Endometrium (tissue), 2 donors: ENCODE data around the gene DNAAF1.
"Not testable (repeated sequence)": the region's sequence is repeated elsewhere in the genome, so short reads cannot be mapped to it uniquely, and the experiment has no call there.

Source experiments
- FAIRE-seq: peaks from 2 replicates; lab custom pipeline; 2012; peaks lifted over from hg19 to GRCh38; lab: Jason Lieb, UNC
- donor health status: control.
- donor health status: control.

Gene DNAAF1

DNA sequence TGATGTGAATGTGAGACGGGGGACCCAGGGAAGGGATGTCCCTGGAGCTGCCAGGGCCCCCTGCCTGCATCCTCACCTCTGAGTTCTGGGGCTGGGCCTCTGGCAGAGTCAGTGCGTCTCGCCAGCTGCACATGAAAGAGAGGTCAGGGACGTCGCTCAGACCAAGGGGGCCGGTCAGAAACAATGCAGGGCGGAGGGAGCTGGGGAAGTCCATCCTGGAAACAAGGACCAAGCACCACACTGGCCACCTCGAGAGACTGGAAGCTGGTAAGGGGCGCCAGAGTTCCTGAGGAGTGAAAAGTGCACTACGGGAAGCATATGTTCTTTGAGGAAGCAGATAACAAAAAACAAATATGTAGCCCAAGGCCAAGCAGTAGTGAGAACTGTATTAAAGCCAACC, 39.7 kb downstream of the DNAAF1 start:
- FAIRE-seq = no peak

DNA sequence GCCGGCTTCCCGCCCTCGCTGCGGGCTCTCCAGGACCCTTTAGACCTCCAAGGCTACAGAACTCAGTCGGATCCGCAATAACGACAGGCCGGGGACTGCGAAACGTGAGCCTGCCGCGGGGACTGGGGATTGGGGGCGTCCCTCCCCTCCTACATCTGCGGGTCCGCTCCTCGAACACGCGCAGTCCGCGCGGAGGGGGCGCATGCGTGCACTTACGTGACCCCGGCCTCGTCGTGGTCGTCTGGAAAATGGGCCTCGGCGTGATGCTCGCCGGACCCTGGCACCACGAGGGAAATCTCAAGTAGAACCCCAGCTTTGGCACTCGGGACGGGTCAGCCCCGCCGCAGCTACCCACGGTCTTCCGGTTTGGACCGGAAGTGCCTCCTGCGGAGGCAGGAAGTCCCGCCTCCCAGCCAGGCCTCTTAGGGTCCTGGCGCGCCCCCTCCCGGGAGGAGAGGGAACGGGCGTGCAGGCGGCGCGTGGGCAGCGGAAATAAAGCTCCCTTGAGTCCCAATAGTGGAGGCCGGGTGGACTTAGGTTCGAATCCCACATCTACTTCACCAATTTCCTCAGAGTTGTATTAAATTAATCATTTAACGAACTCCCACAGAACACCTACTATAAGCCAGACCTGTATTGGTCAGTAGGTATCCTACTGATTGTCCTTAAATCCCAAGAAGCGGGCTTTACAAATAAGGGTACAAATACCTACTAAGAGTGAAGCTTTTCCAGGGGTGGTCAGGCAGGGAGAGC, 41.8 kb downstream of the DNAAF1 start, which contains the start of gene TAF1C:
Gene TAF1C (minus strand): TSS at position 373 of the 753 bp plus-strand sequence. CDS start 2,069 bp downstream, outside the sequence.
- FAIRE-seq = peak; percentile 4

DNA sequence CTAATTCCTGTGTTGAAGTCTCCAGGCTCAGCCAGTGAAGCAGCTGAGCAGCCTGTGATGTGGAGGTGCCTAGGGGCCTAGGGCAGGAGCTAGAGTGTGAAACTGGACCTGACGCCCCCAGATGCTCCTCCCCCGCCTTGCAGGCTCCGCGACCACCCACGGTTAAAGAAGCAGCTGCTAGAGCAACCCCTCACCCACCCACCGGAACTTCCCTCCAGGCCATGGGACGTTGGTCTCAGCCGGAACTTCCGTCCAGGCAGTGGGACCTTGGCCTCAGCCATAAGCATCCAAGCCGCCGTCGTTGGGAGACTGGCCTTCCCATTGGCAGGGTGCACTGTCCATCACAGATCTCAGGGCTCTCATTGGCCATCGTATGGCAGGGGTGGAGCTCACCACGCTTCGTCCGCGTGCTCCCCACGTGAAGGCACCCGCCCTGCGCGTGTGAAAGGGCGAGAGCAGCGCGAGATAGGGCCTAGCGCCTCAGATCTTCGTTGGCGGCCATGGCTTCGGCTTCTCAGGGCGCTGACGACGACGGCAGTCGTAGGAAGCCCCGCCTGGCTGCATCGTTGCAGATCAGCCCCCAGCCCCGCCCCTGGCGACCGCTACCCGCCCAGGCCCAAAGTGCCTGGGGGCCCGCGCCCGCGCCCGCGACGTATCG, 45.8 kb downstream of the DNAAF1 start, which contains the start of gene ADAD2:
Gene ADAD2 (plus strand): TSS at position 427 of the 658 bp plus-strand sequence. CDS start 74 bp downstream, at position 501.
- FAIRE-seq = no peak

DNA sequence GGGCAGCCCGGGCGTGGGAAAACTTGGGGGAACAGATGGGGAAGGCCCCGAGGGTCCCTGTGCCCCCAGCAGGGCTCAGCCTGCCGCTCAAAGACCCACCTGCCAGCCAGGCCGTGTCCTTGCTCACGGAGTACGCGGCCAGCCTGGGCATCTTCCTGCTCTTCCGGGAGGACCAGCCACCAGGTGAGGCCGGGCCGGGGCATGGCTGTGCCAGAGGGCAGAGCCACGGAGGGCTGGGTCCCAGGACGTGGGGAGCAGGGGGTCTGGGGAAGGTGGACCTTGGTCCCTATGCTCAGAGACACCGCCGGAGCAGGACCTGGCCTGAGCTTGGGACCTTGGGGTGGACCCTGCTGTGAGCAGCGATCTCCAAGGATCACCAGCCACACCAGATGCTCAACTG, 46.4 kb downstream of the DNAAF1 start:
- FAIRE-seq = no peak

DNA sequence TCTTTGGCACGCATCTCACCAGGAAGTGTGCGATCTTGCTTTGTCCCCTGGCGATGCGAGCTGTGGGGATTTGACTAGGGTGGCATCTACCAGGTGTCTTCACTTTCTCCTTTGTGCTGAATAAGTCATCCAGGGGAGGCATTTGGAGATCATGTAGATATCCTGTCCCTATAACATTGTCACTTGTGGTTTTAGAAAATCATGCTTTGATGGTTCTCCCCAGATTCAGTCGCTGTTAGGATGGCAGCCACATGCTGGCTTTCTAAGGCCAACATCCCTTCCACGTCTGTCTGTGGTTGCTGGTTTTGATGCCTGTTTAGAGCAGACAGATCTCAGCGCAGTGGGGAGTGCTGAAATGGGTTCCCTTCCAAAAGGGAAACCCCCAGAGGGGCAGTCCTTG, 48.4 kb downstream of the DNAAF1 start:
- FAIRE-seq = no peak

DNA sequence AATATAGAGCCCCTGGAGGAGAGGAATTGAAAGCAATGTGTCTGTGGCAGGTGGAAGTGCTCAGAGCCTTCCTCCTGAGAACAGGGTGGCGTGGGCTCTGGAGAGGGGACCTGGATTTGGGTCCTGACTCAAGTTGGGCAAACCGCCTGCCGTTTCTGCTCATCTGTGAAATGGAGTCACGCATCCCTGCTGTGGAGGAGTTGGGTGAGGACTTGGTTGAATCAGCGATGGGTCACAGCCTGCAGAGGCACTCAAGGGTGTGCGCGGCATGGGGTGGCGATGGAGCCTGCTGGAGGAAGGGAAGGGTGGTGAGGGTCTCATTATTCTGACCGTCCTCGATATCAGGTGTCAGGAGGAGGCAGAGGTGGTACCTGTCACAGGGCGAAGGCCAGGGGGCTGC, 48.9 kb downstream of the DNAAF1 start:
- FAIRE-seq = no peak

DNA sequence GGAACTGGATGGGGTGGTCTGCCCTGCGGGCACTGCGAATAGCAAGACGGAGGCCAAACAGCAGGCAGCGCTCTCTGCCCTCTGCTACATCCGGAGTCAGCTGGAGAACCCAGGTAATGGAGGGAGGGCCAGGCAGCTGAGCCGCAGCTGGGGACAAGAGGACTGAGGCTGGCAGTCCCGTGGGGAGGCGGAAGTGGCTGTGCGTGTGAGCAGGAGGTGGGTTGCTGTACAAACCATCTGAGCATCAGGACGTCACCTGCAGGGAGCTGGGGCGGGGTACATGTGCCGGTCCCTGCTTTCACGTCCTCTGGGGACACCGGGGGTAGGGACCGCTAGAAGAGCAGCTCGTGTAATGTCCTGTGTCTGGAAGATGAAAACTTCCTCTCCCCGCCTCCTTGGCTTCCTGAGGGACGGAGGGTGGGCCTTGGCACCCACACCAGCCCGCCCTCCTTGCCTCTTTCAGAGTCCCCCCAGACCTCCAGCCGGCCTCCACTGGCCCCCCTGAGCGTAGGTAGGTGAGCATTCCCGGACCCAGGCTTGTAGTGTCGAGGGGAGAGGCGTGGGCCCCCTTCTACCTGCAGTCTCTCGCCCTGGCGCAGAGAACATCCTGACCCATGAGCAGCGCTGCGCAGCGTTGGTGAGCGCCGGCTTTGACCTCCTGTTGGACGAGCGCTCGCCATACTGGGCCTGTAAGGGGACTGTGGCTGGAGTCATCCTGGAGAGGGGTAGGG, 49.5 kb downstream of the DNAAF1 start:
- no peak for FAIRE-seq

DNA sequence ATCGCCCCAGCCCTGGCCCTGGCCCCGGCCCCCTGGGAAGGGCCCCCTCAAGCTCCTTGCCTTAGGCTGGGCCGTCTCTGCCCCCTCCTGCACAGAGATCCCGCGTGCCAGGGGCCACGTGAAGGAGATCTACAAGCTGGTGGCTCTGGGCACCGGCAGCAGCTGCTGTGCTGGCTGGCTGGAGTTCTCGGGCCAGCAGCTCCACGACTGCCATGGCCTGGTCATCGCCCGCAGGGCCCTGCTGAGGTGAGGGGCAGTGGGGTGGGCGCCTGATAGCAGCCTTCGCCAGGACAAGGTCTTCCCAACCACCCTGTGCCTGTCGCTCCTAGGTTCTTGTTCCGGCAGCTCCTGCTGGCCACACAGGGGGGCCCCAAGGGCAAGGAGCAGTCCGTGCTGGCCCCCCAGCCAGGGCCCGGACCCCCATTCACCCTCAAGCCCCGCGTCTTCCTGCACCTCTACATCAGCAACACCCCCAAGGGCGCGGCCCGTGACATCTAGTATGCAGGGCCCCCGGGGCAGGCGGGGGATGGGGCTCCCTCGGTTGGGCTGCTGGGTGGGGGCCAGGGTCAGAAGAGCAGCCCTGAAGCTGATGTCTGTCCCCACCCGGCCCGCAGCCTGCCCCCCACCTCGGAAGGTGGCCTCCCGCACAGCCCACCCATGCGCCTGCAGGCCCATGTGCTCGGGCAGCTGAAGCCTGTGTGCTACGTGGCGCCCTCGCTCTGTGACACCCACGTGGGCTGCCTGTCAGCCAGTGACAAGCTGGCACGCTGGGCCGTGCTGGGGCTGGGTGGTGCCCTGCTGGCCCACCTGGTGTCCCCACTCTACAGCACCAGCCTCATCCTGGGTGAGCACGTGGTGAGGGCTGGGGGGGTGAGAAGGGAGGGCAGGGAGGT, 50.3 kb downstream of the DNAAF1 start:
- FAIRE-seq = no peak

DNA sequence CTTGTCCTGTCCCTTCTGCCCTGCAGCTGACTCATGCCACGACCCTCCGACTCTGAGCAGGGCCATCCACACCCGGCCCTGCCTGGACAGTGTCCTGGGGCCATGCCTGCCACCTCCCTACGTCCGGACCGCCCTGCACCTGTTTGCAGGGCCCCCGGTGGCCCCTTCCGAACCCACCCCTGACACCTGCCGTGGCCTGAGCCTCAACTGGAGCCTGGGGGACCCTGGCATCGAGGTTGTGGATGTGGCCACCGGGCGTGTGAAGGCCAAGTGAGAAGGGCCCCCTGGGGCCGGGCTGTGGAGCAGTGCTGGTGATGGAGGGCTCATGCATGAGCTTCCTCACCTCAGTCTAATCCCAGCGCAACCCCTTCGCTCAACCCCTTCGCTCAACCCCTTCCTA, 51.0 kb downstream of the DNAAF1 start:
- no peak for FAIRE-seq

DNA sequence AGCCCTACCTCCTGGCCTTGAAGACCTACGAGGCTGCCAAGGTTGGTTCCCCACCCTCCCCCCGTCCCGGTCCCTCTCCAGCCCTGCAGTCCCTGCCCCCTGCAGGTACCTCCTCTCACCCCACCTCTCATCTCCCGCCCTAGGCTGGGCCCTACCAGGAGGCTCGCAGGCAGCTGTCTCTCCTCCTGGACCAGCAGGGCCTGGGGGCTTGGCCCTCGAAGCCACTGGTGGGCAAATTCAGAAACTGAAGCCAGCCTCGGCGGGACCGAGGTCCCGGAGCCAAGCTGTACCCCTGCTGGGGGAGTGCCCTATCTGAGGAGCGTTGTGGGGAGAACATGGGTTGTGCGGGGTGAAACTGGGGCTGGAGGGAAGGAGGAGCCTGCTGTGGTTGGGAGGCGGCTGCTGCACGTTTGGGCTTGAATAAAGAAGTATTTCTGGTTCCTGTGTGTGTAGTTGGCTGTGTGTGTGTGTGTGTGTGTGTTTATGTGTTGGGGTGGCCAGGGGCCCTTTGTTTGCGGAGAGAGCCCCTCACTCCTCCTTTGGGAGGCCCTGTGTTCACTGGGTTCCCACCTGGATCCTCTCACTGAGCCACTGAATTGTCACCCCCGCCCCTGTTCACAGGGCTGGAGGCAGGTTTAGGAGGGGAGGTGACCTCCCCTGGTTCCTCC, 51.8 kb downstream of the DNAAF1 start:
- no peak for FAIRE-seq

DNA sequence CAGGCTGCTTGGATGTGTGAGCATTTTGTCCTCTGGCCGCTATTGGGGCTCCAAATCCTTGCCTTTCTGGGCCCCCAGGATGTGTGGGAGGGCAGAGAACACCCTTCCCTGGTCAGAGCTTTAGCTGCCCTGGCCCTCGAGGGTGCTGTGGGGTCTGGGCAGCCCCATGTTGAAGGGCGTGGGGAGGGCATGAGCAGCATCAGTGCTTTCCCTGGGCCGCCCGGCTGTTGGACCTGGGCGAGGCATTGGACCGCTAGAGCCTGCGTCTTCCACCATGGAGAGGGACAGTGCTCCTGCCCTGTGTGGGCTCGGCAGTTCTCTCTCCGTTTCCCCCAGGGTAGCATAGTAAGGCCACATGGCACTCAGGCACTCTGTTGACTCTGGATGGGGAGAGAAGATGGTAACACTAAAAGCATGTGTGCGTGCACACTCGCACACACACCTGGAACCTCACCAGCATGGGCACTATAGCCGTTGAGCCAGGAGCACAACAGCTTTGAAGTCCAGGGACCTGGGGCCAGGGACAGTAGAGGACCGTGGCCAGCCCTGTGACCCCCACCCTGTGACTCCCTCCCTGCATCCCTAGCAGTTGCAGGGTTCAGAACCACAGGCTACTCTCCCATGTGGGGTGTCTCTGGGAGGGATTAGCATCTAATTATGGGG, 52.5 kb downstream of the DNAAF1 start:
- FAIRE-seq = no peak

DNA sequence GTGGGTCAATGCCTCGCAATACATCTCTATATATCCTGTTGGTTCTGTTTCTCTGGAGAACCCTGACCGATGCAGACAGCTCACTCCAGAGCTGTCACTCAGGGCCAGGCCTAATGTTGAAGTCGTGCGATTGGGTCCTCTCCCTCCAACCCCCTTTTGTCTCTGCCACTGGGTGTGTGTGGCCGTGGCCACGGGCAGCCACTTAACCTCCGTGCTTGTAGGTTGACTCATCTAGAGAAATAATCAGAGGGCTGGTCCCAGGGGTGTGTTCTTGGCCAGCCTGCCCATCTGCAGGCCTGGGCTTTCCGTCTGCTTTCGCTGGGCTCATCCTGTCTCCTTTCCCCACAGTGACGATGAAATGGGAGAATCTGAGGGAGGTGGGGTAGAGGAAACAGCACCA, 53.3 kb downstream of the DNAAF1 start:
- FAIRE-seq = no peak

DNA sequence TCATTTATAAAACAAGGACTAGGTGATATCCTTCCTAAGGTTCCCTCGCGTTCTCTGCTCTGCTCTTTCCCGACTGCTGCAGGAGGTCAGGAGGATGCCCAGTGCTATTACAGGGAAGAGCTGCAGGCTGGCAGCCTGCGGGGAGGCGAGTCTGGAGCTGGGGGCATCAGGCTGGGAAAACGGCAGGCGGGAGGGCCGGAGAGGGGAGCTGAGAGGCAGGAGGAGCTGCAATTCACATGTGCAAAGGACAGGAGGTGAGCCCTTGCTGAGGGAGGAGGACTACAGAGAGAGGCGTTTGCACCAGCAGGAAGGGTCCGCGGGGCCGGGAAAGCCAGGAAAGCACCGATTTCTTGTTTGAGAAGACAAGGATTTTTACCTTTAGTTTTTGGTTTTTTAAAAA, 54.0 kb downstream of the DNAAF1 start:
- no peak for FAIRE-seq

DNA sequence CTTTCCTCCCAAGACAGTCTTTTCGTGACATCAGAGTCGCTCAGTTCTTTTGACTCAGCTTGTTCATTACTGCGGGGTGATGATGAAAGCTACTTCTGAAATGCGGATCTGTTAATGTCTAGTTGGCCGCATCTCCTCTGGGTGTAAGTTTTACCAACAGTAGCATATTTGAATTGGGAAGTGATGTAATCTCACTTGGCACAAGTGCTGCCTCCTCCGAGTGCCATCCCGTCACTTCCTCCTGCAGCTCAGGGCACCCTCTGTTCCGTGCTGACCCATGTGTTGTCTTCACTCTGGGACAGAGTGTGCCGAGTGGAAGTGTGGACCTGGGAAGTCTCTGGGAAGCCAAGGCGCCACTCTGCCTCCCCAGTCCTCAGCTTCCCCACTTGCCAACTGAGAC, 54.8 kb downstream of the DNAAF1 start:
- FAIRE-seq = no peak

DNA sequence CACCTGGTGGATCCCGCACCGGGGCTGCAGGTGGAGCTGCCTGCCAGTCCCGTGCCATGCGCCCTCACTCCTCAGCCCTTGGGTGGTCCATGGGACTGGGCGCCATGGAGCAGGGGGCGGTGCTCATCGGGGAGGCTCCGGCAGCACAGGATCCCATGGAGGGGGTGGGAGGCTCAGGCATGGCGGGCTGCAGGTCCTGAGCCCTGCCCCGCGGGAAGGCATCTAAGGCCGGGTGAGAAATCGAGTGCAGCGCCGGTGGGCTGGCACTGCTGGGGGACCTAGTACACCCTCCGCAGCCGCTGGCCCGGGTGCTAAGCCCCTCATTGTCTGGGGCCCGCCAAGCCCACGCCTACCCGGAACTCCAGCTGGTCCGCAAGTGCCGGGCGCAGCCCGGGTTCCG, 59.4 kb downstream of the DNAAF1 start:
- not testable (repeated sequence) for FAIRE-seq

DNA sequence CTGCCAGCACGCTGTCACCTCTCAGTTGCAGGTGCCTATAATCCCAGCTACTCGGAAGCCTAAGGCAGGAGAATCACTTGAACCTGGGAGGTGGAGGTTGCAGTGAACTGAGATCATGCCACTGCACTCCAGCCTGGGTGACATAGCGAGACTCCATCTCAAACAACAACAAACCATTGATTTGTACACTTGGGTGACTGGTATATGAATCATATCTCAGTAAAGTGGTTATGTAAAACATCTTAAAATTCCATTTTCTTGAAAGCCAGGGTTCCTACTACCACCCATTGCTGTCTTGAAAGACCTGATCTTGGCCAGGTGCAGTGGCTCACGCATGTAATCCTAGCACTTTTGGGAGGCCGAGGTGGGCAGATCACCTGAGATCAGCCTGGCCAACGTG, 60.0 kb downstream of the DNAAF1 start:
- not testable (repeated sequence) for FAIRE-seq

DNA sequence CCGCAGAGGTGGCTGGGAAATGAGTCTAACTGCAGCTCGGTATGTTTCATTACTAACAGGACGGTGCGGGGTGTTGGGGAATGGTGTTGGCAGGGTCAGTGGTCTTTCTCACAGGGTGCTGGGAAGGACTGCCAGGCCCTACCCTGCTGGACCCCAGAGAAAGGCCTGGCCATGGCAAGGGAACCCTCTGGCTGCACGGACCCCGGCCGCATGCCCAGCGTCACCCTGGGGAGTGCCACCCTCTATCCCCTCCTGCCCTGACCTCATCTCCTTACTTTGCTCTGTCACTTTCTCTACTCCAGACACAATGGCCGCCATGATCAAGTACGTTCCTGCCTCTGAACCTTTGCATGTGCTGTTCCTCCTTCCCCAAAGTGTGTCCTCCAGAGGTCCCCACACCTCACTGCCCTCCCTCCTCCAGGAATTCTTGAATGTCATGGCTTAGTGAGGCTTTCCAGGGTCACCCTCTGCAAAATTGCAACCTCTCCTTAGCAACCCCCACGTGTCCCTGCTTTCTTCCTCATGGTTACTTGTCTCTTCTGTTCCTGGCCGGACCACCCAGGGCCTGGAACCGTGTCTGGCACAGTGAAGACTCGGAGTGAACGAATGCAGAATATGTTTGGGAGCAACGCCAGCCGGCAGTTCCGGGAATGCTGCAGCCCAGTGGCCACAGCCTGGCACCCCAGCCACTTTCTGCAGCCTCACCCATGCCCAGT, 61.0 kb downstream of the DNAAF1 start:
- FAIRE-seq = no peak

DNA sequence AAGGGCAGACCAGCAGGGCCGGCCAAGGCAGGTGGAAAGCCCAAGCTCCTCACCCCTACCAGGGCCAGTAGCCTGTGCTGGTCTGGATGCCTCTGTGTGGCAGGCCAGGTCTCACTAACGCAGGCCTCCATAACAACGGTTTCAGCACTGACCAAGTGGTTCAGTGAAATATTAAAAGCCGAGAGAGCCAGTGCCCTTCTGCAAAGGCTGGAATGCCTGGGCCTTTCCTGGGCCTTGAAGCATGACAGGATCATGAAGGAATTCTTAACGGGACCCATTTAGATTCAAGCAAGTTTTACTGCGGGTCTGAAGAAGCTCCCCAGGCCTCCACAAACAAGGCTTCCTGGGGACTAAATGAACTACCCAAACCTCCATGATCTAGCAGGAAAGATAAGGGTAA, 62.1 kb downstream of the DNAAF1 start:
- no peak for FAIRE-seq

DNA sequence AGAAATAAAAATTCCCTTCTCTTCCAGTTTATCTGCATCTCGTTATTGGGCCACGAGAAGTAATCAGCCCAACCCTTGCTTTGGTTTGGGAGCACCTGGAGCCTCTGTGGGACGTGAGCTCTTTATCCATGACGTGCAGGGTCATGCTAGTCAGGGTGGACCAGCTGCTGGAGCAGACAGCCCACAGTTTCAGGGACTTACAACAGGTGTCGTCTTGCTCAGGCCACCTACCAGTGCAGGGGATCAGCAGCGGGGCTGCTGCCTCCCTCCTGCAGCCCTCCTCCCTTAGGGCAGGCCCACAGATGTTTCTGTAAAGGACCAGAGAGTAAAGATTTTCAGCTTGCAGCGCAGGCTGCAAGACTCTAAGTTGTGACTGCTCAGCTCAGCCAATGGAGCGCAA, 62.8 kb downstream of the DNAAF1 start:
- no peak for FAIRE-seq

DNA sequence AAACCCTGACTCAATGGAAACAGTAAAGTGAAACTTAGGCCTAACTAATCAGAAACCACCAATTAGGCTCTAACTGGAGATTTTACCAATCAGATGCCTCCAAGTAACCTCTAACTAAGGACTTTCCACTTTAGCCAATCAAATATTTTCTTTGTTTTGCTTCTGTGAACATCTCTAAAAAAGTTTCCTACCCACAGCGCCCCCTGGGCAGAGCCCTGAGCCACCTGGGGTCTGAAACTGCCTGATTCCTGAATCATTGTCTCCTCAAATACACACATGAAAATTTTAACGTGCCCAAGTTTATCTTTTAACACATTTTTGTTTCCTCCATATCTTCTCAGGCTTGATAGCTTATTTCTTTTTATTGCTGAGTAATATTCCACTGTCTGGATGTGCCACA, 64.9 kb downstream of the DNAAF1 start:
- FAIRE-seq = no peak
